Osteoblast (primary cell): ENCODE results near the gene SLC6A19. TPM values are rescaled to one million over a fixed set of nuclear protein-coding genes. Genes with fewer than 3 reads are reported as not detected.

Source experiments
- DNase-seq: peaks from one replicate; pipeline ENCODE4 v3.0.0; 2011; ENCODE audit warnings: low spot score, mixed read lengths; ENCODE audit not compliant: insufficient read length; ENCODE audit errors: missing footprints
- H2AFZ ChIP-seq: 2 replicates; pipeline ENCODE4 v1.6.0; 2011; ENCODE audit warnings: mild to moderate bottlenecking, low read length
- H3K27ac ChIP-seq: 2 replicates; pipeline ENCODE4 v1.5.1; 2011; ENCODE audit warnings: mild to moderate bottlenecking, low read depth, low read length, moderate library complexity
- H3K27me3 ChIP-seq: 2 replicates; pipeline ENCODE4 v1.6.0; 2012; ENCODE audit warnings: mild to moderate bottlenecking, control low read depth, inconsistent platforms, low read length, moderate library complexity; ENCODE audit not compliant: insufficient read depth
- H3K36me3 ChIP-seq: 2 replicates; pipeline ENCODE4 v1.5.1; 2011; ENCODE audit warnings: mild to moderate bottlenecking, low read length, control low read depth, moderate library complexity; ENCODE audit not compliant: insufficient read depth
- H3K4me1 ChIP-seq: 2 replicates; pipeline ENCODE4 v1.5.1; 2011; ENCODE audit warnings: mild to moderate bottlenecking, low read length, control low read depth, moderate library complexity; ENCODE audit not compliant: insufficient read depth
- H3K4me2 ChIP-seq: 2 replicates; pipeline ENCODE4 v1.6.0; 2011; ENCODE audit warnings: mild to moderate bottlenecking, low read length; ENCODE audit not compliant: insufficient read depth
- H3K4me3 ChIP-seq: fragments of 200-600 bp; sonication (generic); 3 replicates; pipeline ENCODE4 v1.5.1; 2012; ENCODE audit warnings: mild to moderate bottlenecking, low read length, inconsistent platforms; ENCODE audit not compliant: insufficient read depth
- H3K79me2 ChIP-seq: 2 replicates; pipeline ENCODE4 v1.6.0; 2012; ENCODE audit warnings: mild to moderate bottlenecking, low read length, control low read depth, inconsistent platforms; ENCODE audit not compliant: insufficient read depth
- H3K9me3 ChIP-seq: 2 replicates; pipeline ENCODE4 v1.5.1; 2011; ENCODE audit warnings: low read depth, low read length, control low read depth
- H4K20me1 ChIP-seq: 2 replicates; pipeline ENCODE4 v1.6.0; 2012; ENCODE audit warnings: mild to moderate bottlenecking, low read length, control low read depth; ENCODE audit not compliant: insufficient read depth
- CTCF ChIP-seq: IDR thresholded peaks from 2 replicates; pipeline ENCODE4 v1.5.1; 2011; ENCODE audit warnings: mild to moderate bottlenecking, low read depth, low read length, moderate library complexity; ENCODE audit errors: extremely low read depth
- total RNA-seq: library from RNA; depleted of rRNA; stranded (reverse); fragments of >200 nt; gene quantifications from 2 replicates; pipeline ENCODE4 v1.2.3, GENCODE V29; 2012

SLC6A19 gene
- total RNA-seq, 1 donor, result not detected

- no peak overlapping the region for H3K27ac ChIP-seq
- H3K27me3 ChIP-seq, result no peaks in the 10 kb centered on the region
- H2AFZ ChIP-seq, result no peak overlapping the region
- H3K4me1 ChIP-seq, result peaks cover 3% of the 10 kb centered on the region
- TF ChIP-seq CTCF, result no peak
- no peaks in the 10 kb centered on the region for H3K79me2 ChIP-seq
- H4K20me1 ChIP-seq, result no peaks in the 10 kb centered on the region
- H3K4me2 ChIP-seq, result no peak overlapping the region
- no peaks in the 10 kb centered on the region for H3K36me3 ChIP-seq
- no peak overlapping the region for H3K4me3 ChIP-seq
- no peaks in the 10 kb centered on the region for H3K9me3 ChIP-seq
- no peak for DNase-seq
Measured at GRCh38 chr5:1163879-1164278, 37.5 kb upstream of the SLC6A19 start.

- no peaks in the 10 kb centered on the region for H3K9me3 ChIP-seq
- DNase-seq, result no peak
- no peak for TF ChIP-seq CTCF
- no peak overlapping the region for H2AFZ ChIP-seq
- H3K4me2 ChIP-seq, result no peak overlapping the region
- H3K27ac ChIP-seq, result no peak overlapping the region
- H3K27me3 ChIP-seq, result peaks cover 1% of the 10 kb centered on the region
- H3K4me3 ChIP-seq, result no peak overlapping the region
- no peaks in the 10 kb centered on the region for H3K79me2 ChIP-seq
- no peaks in the 10 kb centered on the region for H4K20me1 ChIP-seq
- H3K4me1 ChIP-seq, result peaks cover 3% of the 10 kb centered on the region
- no peaks in the 10 kb centered on the region for H3K36me3 ChIP-seq
Measured at GRCh38 chr5:1164696-1165630, 36.4 kb upstream of the SLC6A19 start.

- H3K4me3 ChIP-seq, result no peak overlapping the region
- H3K27ac ChIP-seq, result no peak overlapping the region
- no peak overlapping the region for H2AFZ ChIP-seq
- H3K27me3 ChIP-seq, result peaks cover 2% of the 10 kb centered on the region
- H3K79me2 ChIP-seq, result no peaks in the 10 kb centered on the region
- H3K4me2 ChIP-seq, result no peak overlapping the region
- no peak for DNase-seq
- no peaks in the 10 kb centered on the region for H4K20me1 ChIP-seq
- H3K9me3 ChIP-seq, result no peaks in the 10 kb centered on the region
- no peak for TF ChIP-seq CTCF
- no peaks in the 10 kb centered on the region for H3K36me3 ChIP-seq
- H3K4me1 ChIP-seq, result peaks cover 3% of the 10 kb centered on the region
Measured at GRCh38 chr5:1165864-1166263, 35.5 kb upstream of the SLC6A19 start.

- Histone ChIP-seq H4K20me1 (no peaks in the 10 kb centered on the region), H3K9me3 (no peaks in the 10 kb centered on the region), H3K27me3 (peaks cover 2% of the 10 kb centered on the region), H3K36me3 (no peaks in the 10 kb centered on the region), H3K79me2 (no peaks in the 10 kb centered on the region), H3K4me2 (no peak overlapping the region), H3K4me3 (no peak overlapping the region), H3K4me1 (peaks cover 3% of the 10 kb centered on the region), H2AFZ (no peak overlapping the region), H3K27ac (no peak overlapping the region)
- no peak for TF ChIP-seq CTCF
- no peak for DNase-seq
Measured at GRCh38 chr5:1166370-1166769, 35.0 kb upstream of the SLC6A19 start.
